Fibroblast of skin of abdomen (primary cell): ENCODE results near the gene BCL11B.
A peak's percentile ranks its signal among the peaks of the same experiment; 100 is the strongest.

Experiments
- DNase-seq: peaks from one replicate; pipeline ENCODE4 v3.0.0-alpha.2; 2013

Gene BCL11B

GRCh38 chr14:99156814-99157213, 115.2 kb downstream of the BCL11B start:
- no peak for DNase-seq

DNA sequence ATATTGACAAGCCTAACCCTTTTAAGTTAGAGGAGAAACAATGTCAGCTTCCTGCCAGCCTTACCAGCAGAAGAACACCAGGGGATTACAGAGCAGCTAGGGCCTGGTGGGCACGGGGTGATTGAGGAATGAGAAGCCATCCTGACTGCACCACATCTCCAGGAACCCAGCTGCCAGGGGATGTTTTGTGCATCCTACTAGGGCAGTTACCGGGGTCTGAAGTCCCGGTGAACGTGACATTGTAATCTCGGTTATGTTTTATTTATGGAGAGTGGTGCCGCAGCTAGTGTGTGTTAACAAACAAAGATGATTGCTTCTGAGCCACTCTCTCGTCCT, 115.9 kb downstream of the BCL11B start:
- no peak for DNase-seq

DNA sequence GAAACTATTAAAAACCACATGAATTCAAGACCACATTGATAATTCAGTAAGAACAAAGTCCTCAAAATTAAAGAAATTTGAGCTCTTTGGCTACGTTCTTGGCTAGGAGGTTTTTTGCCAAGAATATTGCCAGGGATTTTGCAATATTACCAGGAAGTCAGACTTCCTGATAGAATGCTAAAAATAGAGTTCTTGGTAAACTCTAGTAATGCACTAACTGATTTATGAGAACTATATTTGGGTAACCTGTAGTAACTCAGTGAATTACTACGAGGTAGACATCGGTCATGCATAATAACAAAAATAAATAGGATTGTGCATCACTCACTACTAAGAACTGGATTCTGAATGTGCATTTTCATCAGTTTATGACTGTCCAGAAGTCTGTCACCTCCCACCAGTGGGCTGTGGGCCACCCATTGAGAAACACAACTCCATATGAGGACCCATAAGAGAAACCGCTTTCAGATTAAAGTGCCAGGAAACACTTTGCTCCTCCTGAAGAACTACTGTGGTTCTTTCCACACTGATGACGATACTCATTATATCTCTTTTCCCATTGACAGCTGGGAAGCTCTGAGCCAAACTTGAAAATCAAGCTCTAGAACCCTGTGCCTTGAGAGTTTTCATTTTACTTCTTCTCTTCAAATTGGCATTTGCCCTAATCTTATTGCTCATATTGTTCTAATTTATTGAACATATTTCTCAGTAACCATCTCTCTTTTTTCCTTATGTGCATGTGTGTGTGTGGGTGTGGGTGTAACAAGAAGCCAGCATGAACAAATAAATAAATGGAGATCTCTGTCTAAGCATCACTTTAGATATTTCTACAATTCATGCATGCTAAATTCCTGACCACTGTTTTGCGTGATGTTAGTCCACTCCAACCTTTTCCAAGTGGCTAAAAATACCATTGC, 116.6 kb downstream of the BCL11B start:
- peak; percentile 8 for DNase-seq

GRCh38 chr14:99150236-99150635, 121.8 kb downstream of the BCL11B start:
- peak; percentile 9 for DNase-seq

- no peak for DNase-seq
These were observed 123.0 kb downstream of the BCL11B start for GRCh38 chr14:99148861-99149610.

DNA sequence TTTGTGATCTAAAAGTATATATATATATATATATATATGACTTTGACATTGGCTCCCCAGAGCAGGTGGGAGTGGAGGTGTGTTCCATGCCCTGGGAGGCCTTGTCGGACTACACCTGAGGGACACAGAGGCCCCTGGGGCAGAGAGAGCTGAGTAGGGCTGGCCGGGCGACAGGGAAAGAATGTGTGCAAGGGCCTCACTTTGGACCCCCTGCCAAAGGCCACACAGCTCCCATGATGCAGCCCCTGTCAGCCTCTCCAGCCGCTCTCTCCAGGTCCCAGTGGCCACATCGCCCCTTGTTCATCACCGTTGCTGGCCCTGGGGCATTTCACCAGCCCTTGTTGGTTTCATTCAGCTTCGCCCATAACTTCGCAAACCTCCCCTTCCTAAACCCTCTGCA, 123.9 kb downstream of the BCL11B start:
- DNase-seq, result no peak

DNA sequence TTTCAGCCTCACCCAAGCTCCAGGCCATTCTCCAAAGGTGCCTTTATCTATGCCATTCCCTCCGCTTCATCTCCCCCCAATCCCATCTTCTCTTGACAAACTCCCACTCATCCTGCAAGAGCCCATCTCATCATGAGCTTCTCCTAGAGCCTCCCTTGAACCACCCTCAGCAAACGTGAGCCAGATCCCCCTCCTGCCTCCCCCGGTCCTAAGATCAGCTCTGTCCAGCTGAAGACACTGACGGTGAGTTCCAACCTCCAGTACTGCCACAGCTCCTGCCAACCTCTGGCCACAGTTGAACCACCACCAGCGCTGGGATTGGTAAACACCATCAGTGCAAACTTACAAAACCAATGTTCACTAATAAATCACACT, 124.6 kb downstream of the BCL11B start:
- no peak for DNase-seq

- DNase-seq, result no peak
These were observed 125.2 kb downstream of the BCL11B start for GRCh38 chr14:99146616-99147365.

DNA sequence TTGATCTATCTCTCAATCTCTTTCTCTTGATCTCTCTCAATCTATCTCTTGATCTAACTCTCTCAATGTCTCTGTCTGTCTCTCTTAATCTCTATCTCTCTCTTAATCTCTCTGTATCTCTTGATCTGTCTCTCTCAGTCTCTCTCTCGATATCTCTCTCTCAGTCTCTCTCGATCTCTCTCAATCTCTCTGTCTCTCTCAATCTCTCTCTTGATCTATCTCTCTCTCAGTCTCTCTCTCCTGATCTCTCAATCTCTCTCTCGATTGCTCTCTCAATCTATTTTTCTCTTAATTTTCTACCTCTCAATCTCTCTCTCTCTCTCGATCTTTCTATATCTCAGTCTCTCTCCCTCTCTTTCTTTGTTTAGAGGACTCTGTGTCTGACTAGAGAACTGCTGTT, 126.7 kb downstream of the BCL11B start:
- no peak for DNase-seq

GRCh38 chr14:99143793-99144192, 128.2 kb downstream of the BCL11B start:
- DNase-seq, result no peak

- no peak for DNase-seq
These were observed 128.9 kb downstream of the BCL11B start for GRCh38 chr14:99143126-99143525.

GRCh38 chr14:99141236-99141635, 130.8 kb downstream of the BCL11B start:
- DNase-seq, result no peak

- no peak for DNase-seq
These were observed 132.8 kb downstream of the BCL11B start for GRCh38 chr14:99138999-99139865.

DNA sequence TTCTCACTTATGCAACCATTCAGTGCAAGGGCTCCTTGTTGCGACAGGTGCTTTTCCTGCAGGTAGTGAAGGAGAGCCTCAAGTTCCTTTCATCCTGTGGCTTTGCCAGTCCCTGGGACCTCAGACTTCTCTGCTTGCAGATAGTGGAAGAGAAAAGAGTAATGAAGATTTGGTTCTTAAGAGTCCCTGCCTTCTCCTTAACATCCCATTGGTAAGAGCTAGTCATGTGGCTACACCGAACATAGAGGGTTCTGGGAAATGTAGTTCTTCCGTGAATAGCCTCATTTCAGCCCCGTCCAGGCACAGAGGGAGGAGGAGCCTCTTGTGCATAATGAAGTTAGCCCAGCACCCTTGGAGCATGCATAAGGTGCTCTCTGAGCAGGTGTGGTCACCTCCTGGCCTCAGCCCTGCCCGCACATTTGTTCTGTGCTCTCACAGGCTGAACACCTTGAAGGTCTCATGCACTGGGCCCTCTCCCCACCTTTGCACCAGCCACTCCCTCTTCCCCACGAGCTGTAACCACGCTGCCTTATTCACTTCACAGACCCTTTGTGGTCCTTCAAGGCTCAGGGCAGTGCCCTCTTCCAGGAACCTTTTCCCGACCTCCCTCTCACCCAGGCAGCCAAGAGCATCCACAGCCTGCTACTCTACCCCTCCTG, 134.0 kb downstream of the BCL11B start:
- no peak for DNase-seq

- no peak for DNase-seq
These were observed 134.8 kb downstream of the BCL11B start for GRCh38 chr14:99137001-99137700.

GRCh38 chr14:99136401-99136800, 135.6 kb downstream of the BCL11B start:
- DNase-seq, result no peak

DNA sequence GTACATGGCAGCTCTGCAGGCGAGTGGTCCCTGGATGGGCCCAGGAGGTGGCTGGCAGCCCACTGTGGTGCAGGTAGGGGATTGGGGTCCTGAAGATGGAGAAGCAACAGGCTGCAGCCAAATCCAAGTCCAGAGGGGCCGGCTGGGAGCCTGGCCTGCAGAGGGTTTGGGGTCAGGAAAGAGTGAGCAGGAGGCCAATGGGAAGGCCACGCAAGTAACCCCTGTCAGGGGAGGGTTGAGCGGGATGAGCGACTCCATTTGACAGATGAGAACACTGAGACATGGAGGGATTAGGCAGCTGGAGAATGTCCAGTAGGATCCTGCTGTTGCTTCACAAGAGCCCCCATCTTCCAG, 136.0 kb downstream of the BCL11B start:
- DNase-seq, result no peak

DNA sequence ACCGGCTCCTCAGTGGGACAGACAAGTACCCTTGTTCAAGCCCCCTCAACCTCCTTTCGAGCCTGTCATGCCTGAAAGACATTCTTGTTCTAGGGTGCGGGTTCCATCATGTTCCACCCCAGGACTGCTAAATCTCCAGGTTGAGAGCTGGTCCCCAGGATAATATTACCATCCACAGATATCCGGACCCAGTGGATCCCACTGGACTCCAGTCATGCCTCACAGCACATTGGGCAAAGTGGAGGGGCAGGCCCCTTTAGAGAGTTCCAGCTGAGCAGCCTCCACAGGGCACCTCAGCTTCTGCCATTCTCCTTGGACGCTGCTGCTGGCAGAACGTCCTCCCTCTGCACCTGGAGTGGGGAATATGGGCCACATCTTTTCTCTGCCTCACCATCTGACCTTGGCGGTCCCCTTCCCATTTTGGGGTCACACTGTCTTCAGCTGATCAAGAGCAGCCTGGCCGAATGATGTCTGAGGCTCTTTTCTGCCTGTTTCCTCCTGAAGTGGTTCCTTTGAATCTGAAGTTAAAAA, 137.4 kb downstream of the BCL11B start:
- no peak for DNase-seq

DNA sequence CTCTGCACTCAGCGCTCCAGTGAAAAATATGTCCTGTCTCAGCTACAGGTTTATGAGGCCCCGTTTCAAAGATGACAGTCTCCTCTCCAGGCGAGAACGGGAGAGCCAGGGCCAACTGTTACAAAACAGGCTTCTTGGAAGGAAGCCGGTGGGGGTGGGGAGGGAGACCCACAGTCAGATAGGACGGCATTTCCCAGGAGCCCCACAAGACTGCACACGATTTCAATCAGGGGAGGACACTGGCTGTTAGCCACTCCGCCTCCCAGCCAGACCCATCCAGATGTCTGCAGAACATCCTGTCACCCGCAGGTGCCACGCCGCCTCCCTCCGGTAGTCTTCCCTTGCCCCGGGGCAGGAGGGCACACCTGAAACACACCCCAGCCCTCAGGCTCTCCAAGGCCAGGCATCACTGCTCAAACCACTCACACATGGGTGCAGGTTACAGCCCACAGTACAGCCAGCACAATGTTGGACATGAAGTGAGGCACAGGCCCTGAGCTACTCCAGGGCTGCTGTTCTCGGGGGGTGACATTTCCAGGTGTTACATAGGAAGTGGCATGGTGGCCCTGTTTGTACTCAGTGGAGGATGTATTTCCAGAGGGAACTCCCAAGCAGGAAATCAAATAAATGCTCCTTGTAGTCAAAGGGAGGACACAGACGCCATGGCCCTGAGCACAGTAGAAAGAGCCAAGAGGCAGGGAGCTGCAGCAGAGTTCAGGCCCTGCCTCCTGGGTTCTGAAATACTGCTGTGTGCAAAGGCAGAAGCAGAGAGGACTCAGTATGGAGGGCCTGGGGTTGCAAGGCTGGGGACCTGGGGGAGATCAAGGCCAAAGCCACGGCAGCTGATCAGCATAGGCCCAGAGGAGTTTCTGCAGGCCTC, 138.1 kb downstream of the BCL11B start:
- DNase-seq, result peak; percentile 44
